ENCODE results near the gene SPOCK1. TPM values are rescaled to one million over a fixed set of nuclear protein-coding genes. Genes with fewer than 3 reads are reported as not detected.

Gene SPOCK1
- polyA plus RNA-seq, 2 of the 4 experiments (the other 2 are of a cell fraction) = 28.9 to 40.8 TPM

GRCh38 chr5:137200906-137201700 is 298.0 kb downstream of the SPOCK1 start:
- Histone ChIP-seq H3K27ac (no peak overlapping the region), H3K9me3 (no peaks in the 10 kb centered on the region), H3K4me2 (no peak overlapping the region), H3K4me3 (no peak overlapping the region), H3K4me1 (peaks cover 3% of the 10 kb centered on the region; the same call in 1 of the 3 replicates)
- CTCF ChIA-PET = interaction anchor here (1.0 to 1.4 kb wide), 2 partner anchors 17 to 59 kb away, joined by 3 to 4 read pairs; no protein-coding TSS in a partner anchor
- TF ChIP-seq MYC (IDR thresholded peaks at IDR 0.05; ENCODE audit: borderline replicate concordance, low read length) (no peak), KDM1A (IDR thresholded peaks at IDR 0.05; ENCODE audit: low read depth) (no peak)
- WGBS (ENCODE audit: missing lambda C conversion rate) = 71% methylated on average over 5 of the region's 5 CpGs
- POLR2A ChIA-PET = no interaction called here
- no peak for DNase-seq (ENCODE audit: low read depth in 1 of 2, low spot score in 1 of 2)
- no peak for FAIRE-seq
- ATAC-seq = no peak

- Histone ChIP-seq H3K4me2 (no peak overlapping the region), H3K4me3 (no peak overlapping the region), H3K9me3 (no peaks in the 10 kb centered on the region), H3K4me1 (peaks cover 10% of the 10 kb centered on the region; the same call in 1 of the 3 replicates), H3K27ac (no peak overlapping the region)
- ATAC-seq = peak; percentile 64 to 76; a peak in 4 of 6 replicates
- FAIRE-seq = no peak
- WGBS (ENCODE audit: missing lambda C conversion rate) = 75% methylated on average over 3 of the region's 3 CpGs
- ChIA-PET CTCF (interaction anchor here (0.8 to 1.2 kb wide), 2 partner anchors 11 to 122 kb away, joined by 3 read pairs; no protein-coding TSS in a partner anchor), POLR2A (no interaction called here)
- TF ChIP-seq POLR2A (IDR thresholded peaks at IDR 0.05; ENCODE audit: low read length) (no peak), GATA3 (IDR thresholded peaks at IDR 0.05; ENCODE audit: borderline replicate concordance) (no peak), SMC3 (IDR thresholded peaks at IDR 0.05) (peak; percentile 32; the same call in 2 of the 3 replicates), CTCF (IDR thresholded peaks at IDR 0.05) (peak; percentile 12; the same call in 1 of the 3 replicates), SREBF2 (IDR thresholded peaks at IDR 0.05) (no peak), FOXS1 (CRISPR knock-in tag; IDR thresholded peaks at IDR 0.05) (no peak), RAD21 (conservative IDR thresholded peaks at IDR 0.05 in 1 of 2, IDR thresholded peaks at IDR 0.05 in 1 of 2) (peak; percentile 27 to 44; a peak in 3 of 5 replicates)
- peak; percentile 15 to 20 for DNase-seq (ENCODE audit: low read depth in 1 of 2, low spot score in 1 of 2)
Observed at GRCh38 chr5:137199966-137200365, 299.2 kb downstream of the SPOCK1 start.

GRCh38 chr5:137199201-137199600 is 299.9 kb downstream of the SPOCK1 start:
- CTCF ChIA-PET = interaction anchor here (0.8 to 1.2 kb wide), 2 partner anchors 11 to 122 kb away, joined by 3 read pairs; no protein-coding TSS in a partner anchor
- no peak for ATAC-seq
- H3K4me3 ChIP-seq = no peak overlapping the region
- no peaks in the 10 kb centered on the region for H3K9me3 ChIP-seq
- no peak for TF ChIP-seq E2F6 (IDR thresholded peaks at IDR 0.05; ENCODE audit: borderline replicate concordance, low read depth)
- no peak for TF ChIP-seq HOXB5 (CRISPR knock-in tag; IDR thresholded peaks at IDR 0.05)
- TF ChIP-seq SMC3 (IDR thresholded peaks at IDR 0.05) = no peak
- no peak for TF ChIP-seq ZNF302 (CRISPR knock-in tag; IDR thresholded peaks at IDR 0.05)
- no peak for TF ChIP-seq KDM1A (IDR thresholded peaks at IDR 0.05; ENCODE audit: low read depth)
- TF ChIP-seq RARB (CRISPR knock-in tag; IDR thresholded peaks at IDR 0.05) = no peak
- no peak for TF ChIP-seq CBX2 (IDR thresholded peaks at IDR 0.05; ENCODE audit: borderline replicate concordance, low read depth)
- no peak for TF ChIP-seq NPAS2 (CRISPR knock-in tag; IDR thresholded peaks at IDR 0.05; ENCODE audit: borderline replicate concordance)
- no peak for TF ChIP-seq POLR2AphosphoS2 (conservative IDR thresholded peaks at IDR 0.05; ENCODE audit: low read length)
- no peak for TF ChIP-seq ZFP36 (IDR thresholded peaks at IDR 0.05; ENCODE audit: borderline replicate concordance, partially characterized antibody)
- WGBS (ENCODE audit: missing lambda C conversion rate) = 71% methylated on average over 6 of the region's 6 CpGs
- no peak overlapping the region for H3K27ac ChIP-seq
- DNase-seq (ENCODE audit: low read depth in 1 of 2, low spot score in 1 of 2) = no peak
- no peak overlapping the region for H3K4me2 ChIP-seq
- peaks cover 10% of the 10 kb centered on the region; the same call in 1 of the 3 replicates for H3K4me1 ChIP-seq
- FAIRE-seq = no peak
- POLR2A ChIA-PET = no interaction called here
